ENCODE data around the gene VEGFA. TPM values are rescaled to one million over a fixed set of nuclear protein-coding genes. Genes with fewer than 3 reads are reported as not detected.

VEGFA gene
- total and polyA plus RNA-seq, 2 donors from 2014 or later: 36.3 to 111 TPM

- TF ChIP-seq CTCF (IDR thresholded peaks at IDR 0.05; ENCODE audit: borderline replicate concordance, extremely low read depth, insufficient read depth): no peak
- no peaks in the 10 kb centered on the region for H3K27me3 ChIP-seq (ENCODE audit: control insufficient read depth, insufficient read depth, low read length)
- peak overlapping the region; percentile 51 to 99 (median 84) for H3K9ac ChIP-seq (ENCODE audit: low read length in 3 of 3)
- no peaks in the 10 kb centered on the region for H3K9me3 ChIP-seq (ENCODE audit: control insufficient read depth in 2 of 3, insufficient read depth in 1 of 3, low read length in 3 of 3)
- H3K4me3 ChIP-seq (ENCODE audit: low read length in 3 of 3): peak overlapping the region; percentile 61 to 97 (median 85)
- FAIRE-seq (no peak), DNase-seq (peak; percentile 70 to 92 (median 78))
- peaks cover 0 to 13% (median 13%) of the 10 kb centered on the region in 3 donors for H3K4me1 ChIP-seq (ENCODE audit: control insufficient read depth in 2 of 3, insufficient read depth in 2 of 3, low read depth in 1 of 3, low read length in 3 of 3)
- peaks cover 0 to 6% (median 0%) of the 10 kb centered on the region in 3 donors for H3K36me3 ChIP-seq (ENCODE audit: control insufficient read depth in 2 of 3, insufficient read depth in 3 of 3, low read length in 3 of 3)
- peak overlapping the region; percentile 94 to 96 for H3K27ac ChIP-seq (ENCODE audit: low read depth in 2 of 2, low read length in 2 of 2)
- intact Hi-C loops (cut with DNase I): no loop called here
These were observed 580 bp downstream of the VEGFA start for GRCh38 chr6:43770372-43771209.

- H3K4me1 ChIP-seq (ENCODE audit: control insufficient read depth in 2 of 3, insufficient read depth in 2 of 3, low read depth in 1 of 3, low read length in 3 of 3): peaks cover 0 to 19% (median 18%) of the 10 kb centered on the region in 3 donors
- no peak for TF ChIP-seq CTCF (IDR thresholded peaks at IDR 0.05; ENCODE audit: borderline replicate concordance, extremely low read depth, insufficient read depth)
- peak overlapping the region; percentile 94 to 96 for H3K27ac ChIP-seq (ENCODE audit: low read depth in 2 of 2, low read length in 2 of 2)
- peaks cover 0 to 6% (median 0%) of the 10 kb centered on the region in 3 donors for H3K36me3 ChIP-seq (ENCODE audit: control insufficient read depth in 2 of 3, insufficient read depth in 3 of 3, low read length in 3 of 3)
- FAIRE-seq (no peak), DNase-seq (peak; percentile 81 to 94 (median 88))
- no peaks in the 10 kb centered on the region for H3K27me3 ChIP-seq (ENCODE audit: control insufficient read depth, insufficient read depth, low read length)
- H3K4me3 ChIP-seq (ENCODE audit: low read length in 3 of 3): peak overlapping the region; percentile 61 to 97 (median 85)
- peak overlapping the region; percentile 42 to 99 (median 84) for H3K9ac ChIP-seq (ENCODE audit: low read length in 3 of 3)
- intact Hi-C loops (cut with DNase I): no loop called here
- no peaks in the 10 kb centered on the region for H3K9me3 ChIP-seq (ENCODE audit: control insufficient read depth in 2 of 3, insufficient read depth in 1 of 3, low read length in 3 of 3)
These were observed 1.3 kb downstream of the VEGFA start for GRCh38 chr6:43771210-43771857.

DNA sequence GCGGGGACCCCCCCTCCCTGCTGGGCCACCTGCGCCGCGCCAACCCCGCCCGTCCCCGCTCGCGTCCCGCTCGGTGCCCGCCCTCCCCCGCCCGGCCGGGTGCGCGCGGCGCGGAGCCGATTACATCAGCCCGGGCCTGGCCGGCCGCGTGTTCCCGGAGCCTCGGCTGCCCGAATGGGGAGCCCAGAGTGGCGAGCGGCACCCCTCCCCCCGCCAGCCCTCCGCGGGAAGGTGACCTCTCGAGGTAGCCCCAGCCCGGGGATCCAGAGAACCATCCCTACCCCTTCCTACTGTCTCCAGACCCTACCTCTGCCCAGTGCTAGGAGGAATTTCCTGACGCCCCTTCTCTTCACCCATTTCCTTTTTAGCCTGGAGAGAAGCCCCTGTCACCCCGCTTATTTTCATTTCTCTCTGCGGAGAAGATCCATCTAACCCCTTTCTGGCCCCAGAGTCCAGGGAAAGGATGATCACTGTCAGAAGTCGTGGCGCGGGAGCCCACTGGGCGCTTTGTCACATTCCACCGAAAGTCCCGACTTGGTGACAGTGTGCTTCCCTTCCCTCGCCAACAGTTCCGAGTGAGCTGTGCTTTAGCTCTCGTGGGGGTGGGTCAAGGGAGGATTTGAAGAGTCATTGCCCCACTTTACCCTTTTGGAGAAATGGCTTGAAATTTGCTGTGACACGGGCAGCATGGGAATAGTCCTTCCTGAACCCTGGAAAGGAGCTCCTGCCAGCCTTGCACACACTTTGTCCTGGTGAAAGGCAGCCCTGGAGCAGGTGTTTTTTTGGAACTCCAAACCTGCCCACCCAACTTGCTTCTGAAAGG, 2.1 kb downstream of the VEGFA start:
- intact Hi-C loops (cut with DNase I): no loop called here

More for the DNA sequence above, 2.1 kb downstream of the VEGFA start:
- Histone ChIP-seq H3K9me3 (ENCODE audit: control insufficient read depth in 2 of 3, insufficient read depth in 1 of 3, low read length in 3 of 3) (no peaks in the 10 kb centered on the region), H3K27ac (ENCODE audit: low read depth in 2 of 2, low read length in 2 of 2) (peak overlapping the region; percentile 94 to 96), H3K4me1 (ENCODE audit: control insufficient read depth in 2 of 3, insufficient read depth in 2 of 3, low read depth in 1 of 3, low read length in 3 of 3) (peaks cover 0 to 26% (median 23%) of the 10 kb centered on the region in 3 donors), H3K4me3 (ENCODE audit: low read length in 3 of 3) (peak overlapping the region; percentile 69 to 97 (median 85)), H3K36me3 (ENCODE audit: control insufficient read depth in 2 of 3, insufficient read depth in 3 of 3, low read length in 3 of 3) (peaks cover 1 to 13% (median 3%) of the 10 kb centered on the region in 3 donors), H3K27me3 (ENCODE audit: control insufficient read depth, insufficient read depth, low read length) (no peaks in the 10 kb centered on the region), H3K9ac (ENCODE audit: low read length in 3 of 3) (peak overlapping the region; percentile 48 to 99 (median 84))
- DNase-seq (peak; percentile 60 to 90 (median 67)), FAIRE-seq (no peak)
- TF ChIP-seq CTCF (IDR thresholded peaks at IDR 0.05; ENCODE audit: borderline replicate concordance, extremely low read depth, insufficient read depth): no peak

Measured in kidney (tissue), 14 donors.